ENCODE data around the gene RUNX2. TPM values are rescaled to one million over a fixed set of nuclear protein-coding genes. Genes with fewer than 3 reads are reported as not detected.

Gene RUNX2
- polyA plus RNA-seq, 1 of the 3 experiments (the other 2 are of a cell fraction) = 4.4 TPM

DNA sequence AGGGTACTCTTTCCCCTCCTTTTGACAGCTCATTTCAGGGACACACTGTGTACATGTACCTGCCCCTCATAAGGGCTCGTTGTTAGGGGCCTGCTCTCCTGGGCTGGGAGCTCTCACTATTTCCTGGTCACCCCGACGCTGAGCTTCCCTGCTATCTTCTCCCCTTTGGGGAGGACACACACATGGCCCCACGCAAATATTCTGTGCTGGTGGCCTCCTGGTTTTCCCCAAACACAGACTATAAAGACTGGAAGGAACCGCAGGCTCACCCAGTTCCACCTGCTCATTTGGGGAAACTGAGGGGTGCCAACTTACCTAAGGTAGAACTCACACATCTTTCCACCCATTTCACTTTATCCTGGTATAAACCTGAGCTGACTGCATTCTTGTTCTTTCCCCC lies 351.0 kb downstream of the RUNX2 start (continued):
- TF ChIP-seq, protein P1, sequence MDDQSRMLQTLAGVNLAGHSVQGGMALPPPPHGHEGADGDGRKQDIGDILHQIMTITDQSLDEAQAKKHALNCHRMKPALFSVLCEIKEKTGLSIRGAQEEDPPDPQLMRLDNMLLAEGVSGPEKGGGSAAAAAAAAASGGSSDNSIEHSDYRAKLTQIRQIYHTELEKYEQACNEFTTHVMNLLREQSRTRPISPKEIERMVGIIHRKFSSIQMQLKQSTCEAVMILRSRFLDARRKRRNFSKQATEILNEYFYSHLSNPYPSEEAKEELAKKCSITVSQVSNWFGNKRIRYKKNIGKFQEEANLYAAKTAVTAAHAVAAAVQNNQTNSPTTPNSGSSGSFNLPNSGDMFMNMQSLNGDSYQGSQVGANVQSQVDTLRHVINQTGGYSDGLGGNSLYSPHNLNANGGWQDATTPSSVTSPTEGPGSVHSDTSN (IDR thresholded peaks at IDR 0.05) = no peak

- Histone ChIP-seq H3K27ac (ENCODE audit: low read depth in 2 of 2, low read length in 1 of 2) (no peak overlapping the region), H3K9me2 (no peaks in the 10 kb centered on the region), H3K4me1 (ENCODE audit: control insufficient read depth in 1 of 2, insufficient read depth in 2 of 2, low read depth in 1 of 2, low read length in 1 of 2) (0 out of 4 replicates have a peak, but pooled peaks cover 0 to 11% of the 10 kb centered on the region in 2 experiments), H3K4me2 (no peak overlapping the region), H3K9me3 (peaks cover 8% of the 10 kb centered on the region; the same call in 1 of the 2 replicates), H4K20me1 (ENCODE audit: insufficient read depth) (no peaks in the 10 kb centered on the region), H3K79me2 (ENCODE audit: insufficient read depth) (no peaks in the 10 kb centered on the region), H3K9ac (no peak overlapping the region), H2AFZ (ENCODE audit: low read depth) (no peak overlapping the region), H3K4me3 (ENCODE audit: low read depth in 2 of 2, low read length in 1 of 2) (no peak overlapping the region), H3K36me3 (replicated peaks in 1 of 2; ENCODE audit: control insufficient read depth in 1 of 2, insufficient read depth in 2 of 2, low read length in 1 of 2) (peaks cover 0 to 4% of the 10 kb centered on the region in 2 experiments), H3K27me3 (ENCODE audit: insufficient read depth) (no peaks in the 10 kb centered on the region), H3F3A (replicated peaks; ENCODE audit: insufficient read depth) (peaks cover 6% of the 10 kb centered on the region)
- 25% methylated on average over 2 of the region's 2 CpGs for WGBS (ENCODE audit: low lambda C conversion rate)
- CTCF ChIA-PET = interaction anchor here (1.7 kb wide), 1 partner anchor 35 kb away, joined by 4 read pairs; no protein-coding TSS in a partner anchor
- TF ChIP-seq CHD2 (IDR thresholded peaks at IDR 0.05; ENCODE audit: low read length, partially characterized antibody) (no peak), GATA2 (CRISPR knock-in tag; IDR thresholded peaks at IDR 0.05) (no peak), MEF2A (IDR thresholded peaks at IDR 0.05; ENCODE audit: borderline replicate concordance, low read depth) (no peak), MXI1 (IDR thresholded peaks at IDR 0.05; ENCODE audit: low read depth, low read length) (no peak)
- TF ChIP-seq, protein P2, sequence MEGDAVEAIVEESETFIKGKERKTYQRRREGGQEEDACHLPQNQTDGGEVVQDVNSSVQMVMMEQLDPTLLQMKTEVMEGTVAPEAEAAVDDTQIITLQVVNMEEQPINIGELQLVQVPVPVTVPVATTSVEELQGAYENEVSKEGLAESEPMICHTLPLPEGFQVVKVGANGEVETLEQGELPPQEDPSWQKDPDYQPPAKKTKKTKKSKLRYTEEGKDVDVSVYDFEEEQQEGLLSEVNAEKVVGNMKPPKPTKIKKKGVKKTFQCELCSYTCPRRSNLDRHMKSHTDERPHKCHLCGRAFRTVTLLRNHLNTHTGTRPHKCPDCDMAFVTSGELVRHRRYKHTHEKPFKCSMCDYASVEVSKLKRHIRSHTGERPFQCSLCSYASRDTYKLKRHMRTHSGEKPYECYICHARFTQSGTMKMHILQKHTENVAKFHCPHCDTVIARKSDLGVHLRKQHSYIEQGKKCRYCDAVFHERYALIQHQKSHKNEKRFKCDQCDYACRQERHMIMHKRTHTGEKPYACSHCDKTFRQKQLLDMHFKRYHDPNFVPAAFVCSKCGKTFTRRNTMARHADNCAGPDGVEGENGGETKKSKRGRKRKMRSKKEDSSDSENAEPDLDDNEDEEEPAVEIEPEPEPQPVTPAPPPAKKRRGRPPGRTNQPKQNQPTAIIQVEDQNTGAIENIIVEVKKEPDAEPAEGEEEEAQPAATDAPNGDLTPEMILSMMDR (IDR thresholded peaks at IDR 0.05) = no peak
- TF ChIP-seq, protein P3, sequence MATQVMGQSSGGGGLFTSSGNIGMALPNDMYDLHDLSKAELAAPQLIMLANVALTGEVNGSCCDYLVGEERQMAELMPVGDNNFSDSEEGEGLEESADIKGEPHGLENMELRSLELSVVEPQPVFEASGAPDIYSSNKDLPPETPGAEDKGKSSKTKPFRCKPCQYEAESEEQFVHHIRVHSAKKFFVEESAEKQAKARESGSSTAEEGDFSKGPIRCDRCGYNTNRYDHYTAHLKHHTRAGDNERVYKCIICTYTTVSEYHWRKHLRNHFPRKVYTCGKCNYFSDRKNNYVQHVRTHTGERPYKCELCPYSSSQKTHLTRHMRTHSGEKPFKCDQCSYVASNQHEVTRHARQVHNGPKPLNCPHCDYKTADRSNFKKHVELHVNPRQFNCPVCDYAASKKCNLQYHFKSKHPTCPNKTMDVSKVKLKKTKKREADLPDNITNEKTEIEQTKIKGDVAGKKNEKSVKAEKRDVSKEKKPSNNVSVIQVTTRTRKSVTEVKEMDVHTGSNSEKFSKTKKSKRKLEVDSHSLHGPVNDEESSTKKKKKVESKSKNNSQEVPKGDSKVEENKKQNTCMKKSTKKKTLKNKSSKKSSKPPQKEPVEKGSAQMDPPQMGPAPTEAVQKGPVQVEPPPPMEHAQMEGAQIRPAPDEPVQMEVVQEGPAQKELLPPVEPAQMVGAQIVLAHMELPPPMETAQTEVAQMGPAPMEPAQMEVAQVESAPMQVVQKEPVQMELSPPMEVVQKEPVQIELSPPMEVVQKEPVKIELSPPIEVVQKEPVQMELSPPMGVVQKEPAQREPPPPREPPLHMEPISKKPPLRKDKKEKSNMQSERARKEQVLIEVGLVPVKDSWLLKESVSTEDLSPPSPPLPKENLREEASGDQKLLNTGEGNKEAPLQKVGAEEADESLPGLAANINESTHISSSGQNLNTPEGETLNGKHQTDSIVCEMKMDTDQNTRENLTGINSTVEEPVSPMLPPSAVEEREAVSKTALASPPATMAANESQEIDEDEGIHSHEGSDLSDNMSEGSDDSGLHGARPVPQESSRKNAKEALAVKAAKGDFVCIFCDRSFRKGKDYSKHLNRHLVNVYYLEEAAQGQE (IDR thresholded peaks at IDR 0.05; ENCODE audit: low read depth, low read length) = no peak
- POLR2A ChIA-PET = no interaction called here
- DNase-seq = no peak
These were observed 351.5 kb downstream of the RUNX2 start for GRCh38 chr6:45679631-45680030.
